Astrocyte (in vitro differentiated cells and primary cell): ENCODE data around the gene CAMKMT.

ENCODE experiments used
- EZH2 ChIP-seq: IDR thresholded peaks from 2 replicates; pipeline ENCODE4 v1.6.1; 2012; ENCODE audit warnings: mild to moderate bottlenecking, low read length, inconsistent platforms; ENCODE audit not compliant: insufficient read depth
- TF ChIP-seq, protein P1 (sequence below): IDR thresholded peaks from 2 replicates; pipeline ENCODE4 v1.5.1; 2011; ENCODE audit warnings: low read depth, mild to moderate bottlenecking, inconsistent platforms, low read length, moderate library complexity; ENCODE audit not compliant: insufficient read depth

DNA sequence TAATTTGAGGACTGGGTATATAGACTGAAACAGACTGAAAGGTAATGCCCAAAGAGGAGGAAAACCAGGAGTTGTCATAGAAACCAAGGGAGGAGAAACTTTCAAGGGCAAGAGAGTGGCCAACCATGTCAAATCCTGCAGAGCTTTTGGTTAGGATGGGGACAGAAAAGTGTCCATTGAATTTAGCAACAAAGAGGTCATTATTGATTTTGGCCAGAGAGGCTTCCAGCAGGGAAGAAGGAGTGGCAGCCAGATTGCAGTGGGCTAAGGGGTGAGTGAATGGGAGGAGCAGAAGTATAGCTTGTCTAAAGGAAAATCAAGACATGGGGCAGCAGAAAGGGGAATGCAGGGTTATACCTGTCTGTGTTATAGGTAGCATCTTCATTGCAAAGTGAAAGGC, 194.0 kb downstream of the CAMKMT start:
- TF ChIP-seq, protein P1, sequence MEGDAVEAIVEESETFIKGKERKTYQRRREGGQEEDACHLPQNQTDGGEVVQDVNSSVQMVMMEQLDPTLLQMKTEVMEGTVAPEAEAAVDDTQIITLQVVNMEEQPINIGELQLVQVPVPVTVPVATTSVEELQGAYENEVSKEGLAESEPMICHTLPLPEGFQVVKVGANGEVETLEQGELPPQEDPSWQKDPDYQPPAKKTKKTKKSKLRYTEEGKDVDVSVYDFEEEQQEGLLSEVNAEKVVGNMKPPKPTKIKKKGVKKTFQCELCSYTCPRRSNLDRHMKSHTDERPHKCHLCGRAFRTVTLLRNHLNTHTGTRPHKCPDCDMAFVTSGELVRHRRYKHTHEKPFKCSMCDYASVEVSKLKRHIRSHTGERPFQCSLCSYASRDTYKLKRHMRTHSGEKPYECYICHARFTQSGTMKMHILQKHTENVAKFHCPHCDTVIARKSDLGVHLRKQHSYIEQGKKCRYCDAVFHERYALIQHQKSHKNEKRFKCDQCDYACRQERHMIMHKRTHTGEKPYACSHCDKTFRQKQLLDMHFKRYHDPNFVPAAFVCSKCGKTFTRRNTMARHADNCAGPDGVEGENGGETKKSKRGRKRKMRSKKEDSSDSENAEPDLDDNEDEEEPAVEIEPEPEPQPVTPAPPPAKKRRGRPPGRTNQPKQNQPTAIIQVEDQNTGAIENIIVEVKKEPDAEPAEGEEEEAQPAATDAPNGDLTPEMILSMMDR: no peak
- TF ChIP-seq EZH2: no peak
